BJ (cell line): ENCODE data around the gene ACSL4. TPM values are rescaled to one million over a fixed set of nuclear protein-coding genes. Genes with fewer than 3 reads are reported as not detected.

ENCODE experiments used
- CTCF ChIA-PET: fragments of 350-600 bp; formaldehyde crosslinking; extraction: SDS; loops from one replicate; lab custom pipeline; 2021; ENCODE audit warnings: antibody characterized with exemption, inconsistent platforms; lab: Yijun Ruan, JAX
- POLR2A ChIA-PET: fragments of 300-600 bp; sonication (Branson Sonifier 250); formaldehyde crosslinking; extraction: SDS; loops from one replicate; lab custom pipeline; 2021; ENCODE audit warnings: antibody characterized with exemption; lab: Charles Lee
- DNase-seq: peaks from one replicate; pipeline ENCODE4 v3.0.0-alpha.2; 2011; ENCODE audit warnings: low read depth
- H3K27me3 ChIP-seq: 2 replicates; pipeline ENCODE4 v1.6.0; 2011; ENCODE audit warnings: low read length; ENCODE audit not compliant: control insufficient read depth, insufficient read depth
- H3K36me3 ChIP-seq: 2 replicates; pipeline ENCODE4 v1.5.1; 2011; ENCODE audit warnings: low read length; ENCODE audit not compliant: control insufficient read depth, insufficient read depth
- H3K4me3 ChIP-seq: 2 replicates; pipeline ENCODE4 v1.5.1; 2011; ENCODE audit warnings: low read depth, mild to moderate bottlenecking, control low read depth, low read length
- polyA plus RNA-seq: library from polyadenylated mRNA; depleted of rRNA; stranded (reverse); fragments of >200 nt; gene quantifications from 2 replicates; pipeline ENCODE4 v1.2.3, GENCODE V29; 2011; rRNA removed
- small RNA-seq: library from RNA; depleted of rRNA; stranded (forward); fragments of <200 nt; gene quantifications from one replicate; pipeline ENCODE3, GENCODE V24; 2012; ENCODE audit warnings: low replicate concordance, low read depth; ENCODE audit not compliant: insufficient read length
- TF ChIP-seq, protein P1 (sequence below): IDR thresholded peaks from 2 replicates; pipeline ENCODE4 v1.5.1; 2011; ENCODE audit warnings: low read depth, mild to moderate bottlenecking, control low read depth, inconsistent platforms, low read length, moderate library complexity; ENCODE audit not compliant: insufficient read depth

The ACSL4 gene
- polyA plus RNA-seq, 1 experiment = 32.5 TPM

DNA sequence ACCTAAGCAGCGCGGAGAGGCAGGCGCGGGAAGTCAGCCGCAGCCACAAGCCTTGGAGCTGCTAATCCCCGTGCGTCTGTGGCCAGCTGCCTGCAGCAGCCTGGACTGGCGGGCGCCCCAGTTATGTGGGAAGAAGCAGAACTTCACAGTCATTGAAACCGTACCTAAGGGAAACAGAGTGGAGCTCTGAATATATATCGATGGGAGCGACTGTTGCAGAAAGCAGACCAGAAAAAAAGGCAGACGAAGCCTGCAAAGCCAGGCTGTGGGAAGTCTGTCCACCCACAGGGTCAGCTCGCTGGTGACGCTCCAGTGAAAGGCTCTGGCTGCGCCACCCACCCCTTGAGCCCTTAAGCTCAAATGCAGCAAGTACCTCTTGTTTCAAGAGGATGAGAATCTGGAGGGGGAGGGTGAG is 132.8 kb downstream of the ACSL4 start:
- DNase-seq = no peak
- Histone ChIP-seq H3K4me3 (no peak overlapping the region), H3K27me3 (peaks cover 3% of the 10 kb centered on the region), H3K36me3 (no peaks in the 10 kb centered on the region)
- ChIA-PET POLR2A (no interaction called here), CTCF (no interaction called here)
- TF ChIP-seq, protein P1, sequence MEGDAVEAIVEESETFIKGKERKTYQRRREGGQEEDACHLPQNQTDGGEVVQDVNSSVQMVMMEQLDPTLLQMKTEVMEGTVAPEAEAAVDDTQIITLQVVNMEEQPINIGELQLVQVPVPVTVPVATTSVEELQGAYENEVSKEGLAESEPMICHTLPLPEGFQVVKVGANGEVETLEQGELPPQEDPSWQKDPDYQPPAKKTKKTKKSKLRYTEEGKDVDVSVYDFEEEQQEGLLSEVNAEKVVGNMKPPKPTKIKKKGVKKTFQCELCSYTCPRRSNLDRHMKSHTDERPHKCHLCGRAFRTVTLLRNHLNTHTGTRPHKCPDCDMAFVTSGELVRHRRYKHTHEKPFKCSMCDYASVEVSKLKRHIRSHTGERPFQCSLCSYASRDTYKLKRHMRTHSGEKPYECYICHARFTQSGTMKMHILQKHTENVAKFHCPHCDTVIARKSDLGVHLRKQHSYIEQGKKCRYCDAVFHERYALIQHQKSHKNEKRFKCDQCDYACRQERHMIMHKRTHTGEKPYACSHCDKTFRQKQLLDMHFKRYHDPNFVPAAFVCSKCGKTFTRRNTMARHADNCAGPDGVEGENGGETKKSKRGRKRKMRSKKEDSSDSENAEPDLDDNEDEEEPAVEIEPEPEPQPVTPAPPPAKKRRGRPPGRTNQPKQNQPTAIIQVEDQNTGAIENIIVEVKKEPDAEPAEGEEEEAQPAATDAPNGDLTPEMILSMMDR = no peak

DNA sequence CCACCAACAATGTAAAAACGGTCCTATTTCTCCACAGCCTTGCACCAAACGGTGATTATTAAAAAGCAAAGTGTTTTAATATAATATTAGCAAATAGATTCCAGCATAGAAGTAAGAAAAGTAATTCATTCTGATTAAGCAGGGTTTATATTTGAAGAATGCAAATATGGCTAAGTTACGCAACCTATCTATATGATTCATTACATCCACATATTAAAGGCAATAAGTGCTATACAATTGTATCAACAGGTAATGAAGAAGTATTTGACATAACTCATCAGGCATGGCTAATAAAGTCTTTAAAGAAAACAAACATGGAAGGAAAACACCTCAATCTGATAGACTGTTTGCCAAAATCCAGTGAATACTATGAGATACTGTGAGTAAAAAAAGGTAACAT is 137.0 kb downstream of the ACSL4 start:
- H3K36me3 ChIP-seq = no peaks in the 10 kb centered on the region
- TF ChIP-seq, protein P1 = no peak
- CTCF ChIA-PET = no interaction called here
- H3K4me3 ChIP-seq = no peak overlapping the region
- DNase-seq = no peak
- POLR2A ChIA-PET = no interaction called here
- H3K27me3 ChIP-seq = peaks cover 2% of the 10 kb centered on the region; the same call in 1 of the 2 replicates

Small RNA genes lying within 50 kb of the gene (small RNA-seq; reads per million reads assigned to genes)
- gene AL118496.2 = not detected
- not detected for gene RF00019

Other genes with a start within 250 kb of the ACSL4 start
- gene NXT2, start 196.4 kb downstream of the ACSL4 start, polyA plus RNA-seq = 3.5 and 8.5 TPM in 2 replicates
- gene KCNE5, start 108.1 kb downstream of the ACSL4 start, polyA plus RNA-seq = 0.06 and 0.32 TPM in 2 replicates